GM18505 (cell line): ENCODE results near the gene TARDBP.
"Not testable (repeated sequence)": the region's sequence is repeated elsewhere in the genome, so short reads cannot be mapped to it uniquely, and the experiment has no call there.

Source experiments
- ATAC-seq: cut with Tn5 transposase; IDR thresholded peaks from one replicate; pipeline ENCODE4 v1.9.1; 2021; ENCODE audit not compliant: unreplicated experiment
- POLR2A ChIP-seq: IDR thresholded peaks from 4 replicates; pipeline ENCODE4 v1.6.1; 2011; ENCODE audit warnings: borderline replicate concordance; ENCODE audit not compliant: insufficient read depth, insufficient read length; ENCODE audit errors: extremely low read depth

The TARDBP gene

GRCh38 chr1:11054666-11055065 lies 42.2 kb downstream of the TARDBP start:
- no peak for ATAC-seq
- no peak for TF ChIP-seq POLR2A

GRCh38 chr1:11055676-11056075 lies 43.2 kb downstream of the TARDBP start:
- ATAC-seq = no peak
- TF ChIP-seq POLR2A = no peak

GRCh38 chr1:11056504-11056903 lies 44.0 kb downstream of the TARDBP start:
- no peak for ATAC-seq
- no peak for TF ChIP-seq POLR2A

DNA sequence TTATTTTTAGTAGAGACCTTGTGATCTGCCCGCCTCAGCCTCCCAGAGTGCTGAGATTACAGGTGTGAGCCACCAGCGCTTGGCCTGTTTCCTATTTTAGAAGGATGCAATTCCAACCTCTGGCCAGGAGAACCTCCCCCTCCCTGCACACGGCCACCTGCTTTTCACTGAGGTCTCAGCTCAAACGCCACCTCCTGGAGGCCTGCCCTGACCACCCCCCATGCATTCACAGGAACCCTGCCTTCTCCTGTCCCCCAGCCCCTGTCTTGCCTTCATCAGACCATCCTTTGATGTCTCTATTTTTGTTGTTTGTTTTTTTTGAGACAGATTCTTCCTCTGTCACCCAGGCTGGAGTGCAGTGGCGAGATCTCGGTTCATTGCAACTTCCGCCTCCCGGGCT lies 45.0 kb downstream of the TARDBP start:
- ATAC-seq = no peak
- TF ChIP-seq POLR2A = no peak

- TF ChIP-seq POLR2A = no peak
- no peak for ATAC-seq
These were observed 45.6 kb downstream of the TARDBP start for GRCh38 chr1:11058026-11058425.

DNA sequence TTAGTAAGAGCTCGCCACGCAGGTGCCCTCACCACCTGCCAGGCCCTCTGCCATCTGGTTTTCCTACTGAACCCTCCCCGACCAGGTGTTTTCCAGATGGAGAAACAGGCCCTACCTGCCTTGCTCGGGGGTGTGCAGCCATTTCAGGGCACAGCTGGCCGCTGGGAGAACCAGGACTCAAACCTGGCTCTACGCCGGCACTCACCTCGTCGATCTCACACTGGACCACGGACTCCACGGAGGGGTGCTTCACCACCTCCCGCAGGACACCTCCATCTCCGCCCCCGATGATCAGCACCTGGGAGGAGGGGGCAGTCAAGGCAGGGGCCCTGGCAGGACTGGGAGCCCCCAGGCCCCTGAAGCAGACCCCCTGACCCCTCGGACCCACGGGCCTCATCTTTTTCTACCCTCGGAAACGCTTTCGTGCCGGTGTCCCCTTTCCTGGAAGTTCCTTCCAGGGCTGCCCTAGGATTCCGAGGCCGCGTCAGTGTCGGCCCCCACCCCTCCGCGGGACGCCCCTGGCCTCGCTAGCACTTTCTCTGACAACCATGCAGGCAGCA lies 46.2 kb downstream of the TARDBP start:
- TF ChIP-seq POLR2A = no peak
- no peak for ATAC-seq

DNA sequence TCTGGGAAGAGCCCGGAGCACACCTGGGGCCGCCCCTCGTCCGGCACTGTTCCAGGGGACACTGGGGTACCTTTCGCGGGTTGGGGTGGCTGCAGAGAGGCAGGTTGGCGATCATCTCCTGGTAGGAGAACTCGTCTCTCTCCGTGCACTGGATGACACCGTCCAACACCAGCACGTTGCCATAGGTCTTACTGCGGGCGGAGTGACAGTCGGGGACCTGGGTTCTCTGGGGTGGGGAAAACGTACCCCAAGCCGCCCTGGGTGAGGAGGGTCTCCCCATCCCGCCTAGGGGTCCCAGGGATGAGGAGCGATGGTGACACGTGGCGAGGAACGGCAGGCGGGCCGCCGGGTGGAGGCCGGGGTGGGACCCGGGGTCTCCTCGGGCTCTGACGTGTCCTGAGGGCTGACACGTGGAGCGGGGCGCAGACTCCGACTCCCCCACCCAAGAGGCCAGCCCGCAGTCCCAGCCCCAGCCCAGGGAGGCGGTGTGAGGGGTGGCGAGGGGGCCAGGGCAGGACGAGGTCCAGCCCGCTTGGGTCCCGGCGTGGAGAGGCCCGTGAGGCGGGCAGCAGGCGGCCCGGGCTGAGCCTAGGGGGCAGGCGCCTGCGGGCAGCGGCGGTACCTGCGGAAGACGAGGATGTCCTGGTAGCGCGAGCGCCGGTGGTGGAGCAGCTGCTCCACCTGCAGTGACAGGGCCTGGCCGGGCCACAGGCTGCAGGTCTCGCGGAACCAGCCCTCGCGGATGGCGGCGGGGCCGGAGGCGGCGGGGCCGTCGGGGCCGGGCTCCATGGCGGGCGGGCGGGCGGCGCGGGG lies 46.9 kb downstream of the TARDBP start:
- ATAC-seq = peak; percentile 19
- no peak for TF ChIP-seq POLR2A

DNA sequence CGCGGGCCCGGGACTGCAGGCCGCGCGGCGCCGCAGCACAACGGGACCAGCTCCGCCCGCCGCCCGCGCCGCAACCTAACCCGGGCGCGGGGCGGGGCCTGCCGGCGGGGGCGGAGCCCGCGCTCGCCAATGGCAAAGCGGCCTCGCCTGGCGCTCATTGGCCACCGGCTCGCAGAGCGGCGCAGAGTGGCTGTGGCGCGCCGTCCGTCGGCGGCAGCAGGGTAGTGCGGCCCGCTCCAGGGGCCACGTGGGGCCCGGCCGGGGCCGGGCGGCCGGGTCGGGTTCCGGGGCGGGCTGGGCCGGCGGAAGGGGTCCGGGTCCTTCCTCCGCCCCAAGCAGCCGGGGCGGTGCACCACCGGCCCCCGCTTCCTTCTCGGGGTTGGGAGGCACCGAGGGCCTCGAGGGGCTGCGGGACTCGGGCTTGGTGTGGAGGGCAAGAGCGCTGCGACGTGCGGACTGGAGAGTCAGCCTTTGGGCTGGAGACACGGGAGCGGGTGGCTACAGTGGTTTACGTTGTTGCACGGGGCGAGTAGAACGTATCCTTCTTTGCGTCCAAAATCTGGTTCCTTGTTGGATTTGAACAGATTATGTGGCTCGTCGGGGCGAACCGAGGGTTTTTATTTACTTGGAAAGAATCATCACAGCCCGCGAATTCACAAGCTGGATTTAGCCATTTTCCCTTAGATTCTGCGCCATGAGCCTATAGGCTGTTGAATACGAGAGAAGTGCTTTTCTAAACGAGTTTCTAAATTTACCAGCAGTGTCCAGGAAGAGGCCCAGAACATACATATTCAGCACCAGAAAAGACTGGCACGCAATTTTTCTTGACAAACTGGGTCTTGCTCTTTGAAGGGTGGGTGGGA lies 47.7 kb downstream of the TARDBP start, which contains the start of gene SRM:
Gene SRM (minus strand): TSS at position 51 of the 863 bp plus-strand sequence. CDS start 75 bp downstream, outside the sequence.
- peak; percentile 82 for TF ChIP-seq POLR2A
- ATAC-seq = peak; percentile 87

DNA sequence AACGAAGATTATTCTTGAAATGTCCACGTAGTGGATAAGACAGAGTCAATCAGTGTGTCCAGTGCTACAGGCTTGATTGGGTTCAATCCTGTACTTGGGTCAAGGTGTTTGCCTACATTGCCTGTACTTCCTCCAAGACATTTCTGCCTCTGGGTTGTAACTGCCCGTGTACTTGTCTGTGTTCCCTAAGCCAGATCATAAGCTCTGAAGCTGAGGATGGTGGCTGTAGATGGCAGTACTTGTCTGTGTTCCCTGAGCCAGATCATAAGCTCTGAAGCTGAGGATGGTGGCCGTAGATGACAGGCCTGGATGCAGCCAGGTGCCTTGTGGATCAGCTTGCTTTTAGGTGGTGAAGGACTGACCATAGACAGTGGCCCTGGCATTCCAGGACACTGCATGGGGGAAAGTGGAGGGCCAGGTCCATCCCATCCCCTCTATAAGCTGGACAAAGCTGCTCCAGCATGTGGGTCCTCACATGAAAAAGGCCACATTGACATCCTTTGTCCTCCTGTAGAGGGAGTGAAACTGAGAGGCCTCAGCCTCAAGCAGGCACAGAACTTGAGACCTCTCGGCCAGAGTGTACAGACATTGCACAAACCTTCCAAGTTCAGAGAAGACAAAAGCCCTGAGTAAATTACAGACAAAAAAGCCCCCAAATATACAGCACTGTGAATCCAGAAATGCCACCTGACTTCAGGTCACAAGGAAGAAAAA lies 49.4 kb downstream of the TARDBP start:
- TF ChIP-seq POLR2A = no peak
- no peak for ATAC-seq

- peak; percentile 18 for TF ChIP-seq POLR2A
- no peak for ATAC-seq
These were observed 50.5 kb downstream of the TARDBP start for GRCh38 chr1:11062965-11063401.

DNA sequence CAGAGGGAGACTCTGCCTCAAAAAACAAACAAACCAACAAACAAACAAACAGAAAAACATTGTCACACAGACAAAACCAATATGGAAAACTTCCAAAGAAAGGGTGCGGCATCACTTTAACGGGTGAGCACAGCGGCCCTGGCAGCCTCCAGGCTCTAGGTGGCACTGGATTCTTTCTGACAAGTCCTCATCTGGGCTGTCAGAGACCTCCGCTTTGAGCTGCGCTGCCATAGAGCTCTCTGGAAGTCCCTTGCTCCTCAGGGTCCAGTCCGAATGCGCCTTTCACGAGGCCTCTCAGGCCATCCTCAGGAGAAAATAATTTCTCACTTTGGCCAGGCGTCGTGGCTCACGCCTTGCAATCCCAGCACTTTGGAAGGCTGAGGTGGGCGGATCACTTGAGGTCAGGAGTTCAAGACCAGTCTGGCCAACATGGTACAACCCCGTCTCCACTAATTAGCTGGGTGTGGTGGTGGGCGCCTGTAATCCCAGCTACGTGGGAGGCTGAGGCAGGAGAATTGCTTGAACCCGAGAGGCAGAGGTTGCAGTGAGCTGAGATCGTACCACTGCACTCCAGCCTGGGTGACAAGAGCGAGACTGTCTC lies 51.6 kb downstream of the TARDBP start:
- not testable (repeated sequence) for ATAC-seq

GRCh38 chr1:11064942-11065341 lies 52.5 kb downstream of the TARDBP start:
- ATAC-seq = no peak
- no peak for TF ChIP-seq POLR2A
